Smooth muscle cell of the brain vasculature (primary cell): Measurements from ENCODE around the gene ACSS1.

Source experiments
- DNase-seq: peaks from one replicate; pipeline ENCODE4 v3.0.0-alpha.2; 2012; ENCODE audit warnings: low read depth, low spot score

Gene ACSS1

GRCh38 chr20:25078662-25079061, 20.7 kb upstream of the ACSS1 start:
- DNase-seq = no peak

- no peak for DNase-seq
Observed at GRCh38 chr20:25077610-25078169, 19.8 kb upstream of the ACSS1 start.

GRCh38 chr20:25076731-25077609, 19.0 kb upstream of the ACSS1 start:
- no peak for DNase-seq

- no peak for DNase-seq
Observed at GRCh38 chr20:25076201-25076600, 18.3 kb upstream of the ACSS1 start.

GRCh38 chr20:25073544-25073943, 15.6 kb upstream of the ACSS1 start:
- no peak for DNase-seq

GRCh38 chr20:25072226-25072811, 14.4 kb upstream of the ACSS1 start:
- no peak for DNase-seq

- DNase-seq = no peak
Observed at GRCh38 chr20:25071734-25072133, 13.8 kb upstream of the ACSS1 start.

GRCh38 chr20:25070821-25071473, 13.0 kb upstream of the ACSS1 start:
- no peak for DNase-seq

GRCh38 chr20:25067102-25067987, 9.4 kb upstream of the ACSS1 start:
- DNase-seq = no peak

GRCh38 chr20:25066386-25066785, 8.4 kb upstream of the ACSS1 start:
- DNase-seq = no peak

- DNase-seq = peak; percentile 32
Observed at GRCh38 chr20:25065625-25066338, 7.8 kb upstream of the ACSS1 start.

- DNase-seq = no peak
Observed at GRCh38 chr20:25065072-25065624, 7.2 kb upstream of the ACSS1 start.

- no peak for DNase-seq
Observed at GRCh38 chr20:25064561-25065071, 6.7 kb upstream of the ACSS1 start.

GRCh38 chr20:25063981-25064380, 6.0 kb upstream of the ACSS1 start:
- DNase-seq = no peak

- no peak for DNase-seq
Observed at GRCh38 chr20:25063546-25063945, 5.6 kb upstream of the ACSS1 start.

GRCh38 chr20:25062841-25063240, 4.9 kb upstream of the ACSS1 start:
- no peak for DNase-seq

GRCh38 chr20:25061821-25062530, 4.0 kb upstream of the ACSS1 start:
- no peak for DNase-seq

GRCh38 chr20:25061103-25061799, 3.3 kb upstream of the ACSS1 start:
- DNase-seq = no peak
